ENCODE results near the gene HNRNPK.
A peak's percentile ranks its signal among the peaks of the same experiment; 100 is the strongest.
"Not testable (repeated sequence)": the region's sequence is repeated elsewhere in the genome, so short reads cannot be mapped to it uniquely, and the experiment has no call there.

Gene HNRNPK

GRCh38 chr9:83975300-83975699 is 4.7 kb downstream of the HNRNPK start:
- no peak for DNase-seq

GRCh38 chr9:83972286-83972685 is 7.7 kb downstream of the HNRNPK start:
- no peak for DNase-seq

- DNase-seq: no peak
These were observed 8.5 kb downstream of the HNRNPK start for GRCh38 chr9:83971485-83971884.

- DNase-seq: no peak
These were observed 10.4 kb downstream of the HNRNPK start for GRCh38 chr9:83969602-83970001.

- no peak for DNase-seq
These were observed 12.9 kb downstream of the HNRNPK start for GRCh38 chr9:83967073-83967472.

- peak in 1 of 4 experiments; percentile 9 for DNase-seq
These were observed 13.8 kb downstream of the HNRNPK start for GRCh38 chr9:83966209-83966582.

GRCh38 chr9:83965350-83966208 is 14.4 kb downstream of the HNRNPK start:
- no peak for DNase-seq

- DNase-seq: no peak
These were observed 15.1 kb downstream of the HNRNPK start for GRCh38 chr9:83964973-83965349.

- no peak for DNase-seq
These were observed 17.9 kb downstream of the HNRNPK start for GRCh38 chr9:83962165-83962564.

- DNase-seq: no peak
These were observed 19.0 kb downstream of the HNRNPK start for GRCh38 chr9:83960991-83961390.

GRCh38 chr9:83959061-83959460 is 21.0 kb downstream of the HNRNPK start:
- DNase-seq: no peak

- DNase-seq: no peak
These were observed 22.8 kb downstream of the HNRNPK start for GRCh38 chr9:83957248-83957513.

GRCh38 chr9:83956436-83957247 is 23.4 kb downstream of the HNRNPK start:
- DNase-seq: peak; percentile 14 to 43 (median 18)

GRCh38 chr9:83956086-83956435 is 24.0 kb downstream of the HNRNPK start:
- no peak for DNase-seq

- not testable (repeated sequence) for DNase-seq
These were observed 31.9 kb downstream of the HNRNPK start for GRCh38 chr9:83948096-83948495.

GRCh38 chr9:83940590-83941303 is 39.3 kb downstream of the HNRNPK start:
- DNase-seq: no peak

GRCh38 chr9:83937861-83938455 is 42.1 kb downstream of the HNRNPK start:
- DNase-seq: no peak

- no peak for DNase-seq
These were observed 43.5 kb downstream of the HNRNPK start for GRCh38 chr9:83936523-83936922.

GRCh38 chr9:83935276-83935935 is 44.6 kb downstream of the HNRNPK start:
- no peak for DNase-seq

GRCh38 chr9:83934569-83935275 is 45.3 kb downstream of the HNRNPK start:
- no peak for DNase-seq

- no peak for DNase-seq
These were observed 46.2 kb downstream of the HNRNPK start for GRCh38 chr9:83933790-83934189.

- no peak for DNase-seq
These were observed 47.2 kb downstream of the HNRNPK start for GRCh38 chr9:83932851-83933250.
